H9 (cell line): ENCODE measurements around the gene CAPN8. TPM values are rescaled to one million over a fixed set of nuclear protein-coding genes. Genes with fewer than 3 reads are reported as not detected.

Experiments used
- DNase-seq: peaks from one replicate; pipeline ENCODE4 v3.0.0-alpha.2; 2017
- H2AFZ ChIP-seq: one replicate; pipeline ENCODE4 v1.6.1; 2013; ENCODE audit warnings: mild to moderate bottlenecking, low read length, control low read depth, moderate library complexity
- H2AK5ac ChIP-seq: 2 replicates; pipeline ENCODE4 v1.6.1; 2013; ENCODE audit warnings: low read length, control low read depth, mixed read lengths; ENCODE audit not compliant: insufficient read length
- H2BK120ac ChIP-seq: one replicate; pipeline ENCODE4 v1.6.1; 2013; ENCODE audit warnings: low read depth, mild to moderate bottlenecking, low read length, control low read depth, inconsistent platforms; ENCODE audit not compliant: poor library complexity, severe bottlenecking
- H2BK12ac ChIP-seq: 2 replicates; pipeline ENCODE4 v1.6.1; 2013; ENCODE audit warnings: low read length, control low read depth, mixed read lengths, low read depth; ENCODE audit not compliant: insufficient read length
- H2BK15ac ChIP-seq: 2 replicates; pipeline ENCODE4 v1.6.1; 2013; ENCODE audit warnings: low read depth, low read length, control low read depth
- H2BK20ac ChIP-seq: one replicate; pipeline ENCODE4 v1.6.1; 2013; ENCODE audit warnings: low read depth, mild to moderate bottlenecking, low read length, control low read depth, inconsistent platforms; ENCODE audit not compliant: poor library complexity, severe bottlenecking
- H2BK5ac ChIP-seq: 2 replicates; pipeline ENCODE4 v1.6.1; 2013; ENCODE audit warnings: low read length, control low read depth, mixed read lengths; ENCODE audit not compliant: insufficient read length
- H3K14ac ChIP-seq: 2 replicates; pipeline ENCODE4 v1.6.1; 2013; ENCODE audit warnings: low read length, control low read depth; ENCODE audit not compliant: insufficient read depth
- H3K18ac ChIP-seq: 2 replicates; pipeline ENCODE4 v1.6.1; 2013; ENCODE audit warnings: low read depth, mild to moderate bottlenecking, mixed read lengths, low read length, control low read depth; ENCODE audit not compliant: insufficient read length
- H3K23ac ChIP-seq: 2 replicates; pipeline ENCODE4 v1.6.1; 2013; ENCODE audit warnings: low read length, control low read depth, mixed read lengths, low read depth; ENCODE audit not compliant: insufficient read length
- H3K23me2 ChIP-seq: 2 replicates; pipeline ENCODE4 v1.6.1; 2013; ENCODE audit warnings: low read depth, mild to moderate bottlenecking, mixed read lengths, low read length, control low read depth; ENCODE audit not compliant: insufficient read length, poor library complexity, severe bottlenecking
- H3K27ac ChIP-seq: 2 replicates; pipeline ENCODE4 v1.5.1; 2013; ENCODE audit warnings: low read length, control low read depth, mixed read lengths, low read depth; ENCODE audit not compliant: insufficient read length
- H3K27me3 ChIP-seq: 2 replicates; pipeline ENCODE4 v1.6.1; 2013; ENCODE audit warnings: low read length, control low read depth, inconsistent platforms; ENCODE audit not compliant: insufficient read depth
- H3K4ac ChIP-seq: 2 replicates; pipeline ENCODE4 v1.6.1; 2013; ENCODE audit warnings: low read depth, mild to moderate bottlenecking, control low read depth, inconsistent platforms, low read length, moderate library complexity
- H3K4me1 ChIP-seq: 2 replicates; pipeline ENCODE4 v1.6.1; 2013; ENCODE audit warnings: low read length, control low read depth, inconsistent platforms; ENCODE audit not compliant: insufficient read depth
- H3K4me2 ChIP-seq: 2 replicates; pipeline ENCODE4 v1.6.1; 2013; ENCODE audit warnings: low read length, control low read depth, mixed read lengths; ENCODE audit not compliant: insufficient read length, insufficient read depth
- H3K56ac ChIP-seq: 2 replicates; pipeline ENCODE4 v1.6.1; 2013; ENCODE audit warnings: low read depth, mild to moderate bottlenecking, mixed read lengths, low read length, control low read depth; ENCODE audit not compliant: insufficient read length
- H3K79me1 ChIP-seq: 2 replicates; pipeline ENCODE4 v1.6.1; 2013; ENCODE audit warnings: low read depth, mild to moderate bottlenecking, moderate library complexity, low read length, control low read depth, inconsistent platforms; ENCODE audit not compliant: insufficient read depth, poor library complexity, severe bottlenecking
- H3K79me2 ChIP-seq: 2 replicates; pipeline ENCODE4 v1.6.1; 2013; ENCODE audit warnings: low read length, control low read depth, inconsistent platforms; ENCODE audit not compliant: insufficient read depth
- H3K9ac ChIP-seq: 2 replicates; pipeline ENCODE4 v1.6.1; 2013; ENCODE audit warnings: low read length, control low read depth, mixed read lengths; ENCODE audit not compliant: insufficient read length; ENCODE audit errors: extremely low read depth
- H3K9me3 ChIP-seq: one replicate; pipeline ENCODE4 v1.6.1; 2013; ENCODE audit warnings: low read depth, low read length, inconsistent platforms; ENCODE audit not compliant: control insufficient read depth
- H3T11ph ChIP-seq: one replicate; pipeline ENCODE4 v1.6.1; 2013; ENCODE audit warnings: mild to moderate bottlenecking, low read length, control low read depth, inconsistent platforms
- H4K20me1 ChIP-seq: one replicate; pipeline ENCODE4 v1.6.1; 2013; ENCODE audit not compliant: control insufficient read depth, insufficient read length, insufficient read depth
- H4K5ac ChIP-seq: 2 replicates; pipeline ENCODE4 v1.6.1; 2013; ENCODE audit warnings: low read depth, mild to moderate bottlenecking, mixed read lengths, low read length, control low read depth; ENCODE audit not compliant: insufficient read length
- H4K8ac ChIP-seq: replicated peaks from 2 replicates; pipeline ENCODE4 v1.6.1; 2013; ENCODE audit warnings: low read length, control low read depth, mixed read lengths, low read depth; ENCODE audit not compliant: insufficient read length
- H4K91ac ChIP-seq: 2 replicates; pipeline ENCODE4 v1.6.1; 2013; ENCODE audit warnings: low read depth, mild to moderate bottlenecking, moderate library complexity, mixed read lengths, low read length, control low read depth; ENCODE audit not compliant: insufficient read length
- H3K27ac Mint-ChIP-seq, 3 experiments: 2 replicates in 2 of 3; 3 replicates in 1 of 3; pipeline ENCODE4 v1.8.0; 2020 to 2021; ENCODE audit warnings: mixed read lengths in 3 of 3, mild to moderate bottlenecking in 1 of 3, moderate library complexity in 1 of 3
- H3K27me3 Mint-ChIP-seq: 2 replicates; pipeline ENCODE4 v1.8.0; 2021; ENCODE audit warnings: low read depth, mild to moderate bottlenecking, moderate library complexity, mixed read lengths
- H3K36me3 Mint-ChIP-seq, 3 experiments: 2 replicates in 2 of 3; 3 replicates in 1 of 3; pipeline ENCODE4 v1.8.0; 2020 to 2021; ENCODE audit warnings: low read depth in 3 of 3, mixed read lengths in 3 of 3; ENCODE audit not compliant: insufficient read depth in 1 of 3
- H3K4me1 Mint-ChIP-seq, 2 experiments: 2 replicates each; pipeline ENCODE4 v1.8.0; 2020; ENCODE audit warnings: mixed read lengths in 2 of 2
- H3K4me3 Mint-ChIP-seq, 2 experiments: 2 replicates in 1 of 2; 3 replicates in 1 of 2; pipeline ENCODE4 v1.8.0; 2020 to 2021; ENCODE audit warnings: mild to moderate bottlenecking in 2 of 2, mixed read lengths in 2 of 2, moderate library complexity in 1 of 2
- H3K9me3 Mint-ChIP-seq, 2 experiments: 2 replicates in 1 of 2; 3 replicates in 1 of 2; pipeline ENCODE4 v1.8.0; 2020; ENCODE audit warnings: mild to moderate bottlenecking in 2 of 2, mixed read lengths in 2 of 2, moderate library complexity in 1 of 2
- WGBS: extraction: QIAGEN DNeasy Blood & Tissue Kit; methylation state at CpG from one replicate; pipeline ENCODE4 v1.1.7; 2013; ENCODE audit warnings: missing lambda C conversion rate, low lambda C conversion rate, mixed read lengths; ENCODE audit not compliant: insufficient read length; ENCODE audit errors: extremely low coverage; 5-methylcytosine and 5-hydroxymethylcytosine counted together
- total RNA-seq: library from RNA; stranded (reverse); gene quantifications from 2 replicates; pipeline ENCODE4 v1.2.1, GENCODE V29; 2021
- TF ChIP-seq, protein P1 (sequence below): fragments of 200-600 bp; sonication (generic); conservative IDR thresholded peaks from 3 replicates; pipeline ENCODE4 v1.8.0; 2021; ENCODE audit warnings: antibody characterized with exemption, mild to moderate bottlenecking

Gene CAPN8
- total RNA-seq, 1 experiment from 2014 or later, result not detected

DNA sequence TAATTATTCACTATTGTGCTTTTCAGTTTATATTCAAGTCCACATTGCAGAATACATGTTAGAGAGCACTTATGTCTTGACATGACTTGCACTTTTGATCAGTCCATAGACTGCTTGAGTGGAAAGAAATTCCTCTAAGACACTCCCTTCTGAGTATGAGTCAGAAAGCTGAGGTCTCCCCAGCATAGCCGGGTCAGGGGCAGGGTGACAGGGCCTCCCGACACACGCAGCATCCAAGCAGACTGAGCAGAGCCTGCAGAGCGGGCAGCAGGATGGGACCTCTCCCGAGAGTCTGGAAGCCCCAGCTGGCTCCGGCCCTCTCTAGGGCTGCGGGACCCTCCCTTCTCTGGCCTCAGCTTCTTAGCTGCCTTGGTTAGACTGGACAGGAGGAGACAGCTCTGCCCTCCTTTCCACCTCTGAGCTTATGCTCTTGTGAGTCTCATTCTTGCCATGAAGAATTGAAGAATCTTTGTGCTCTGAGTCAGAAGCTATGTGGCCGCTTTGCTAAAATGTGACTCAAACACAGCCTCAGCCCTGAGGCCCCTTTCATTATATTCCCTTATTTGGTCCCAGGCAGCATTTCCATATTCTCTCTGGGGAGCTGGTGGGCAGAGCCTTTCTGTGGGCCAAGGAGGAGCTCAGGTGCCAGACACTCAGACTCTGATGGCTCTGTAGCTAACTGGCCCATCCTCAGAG, 35.6 kb upstream of the CAPN8 start:
- H4K5ac ChIP-seq, result no peak overlapping the region
- H2BK20ac ChIP-seq, result no peak overlapping the region
- Mint-ChIP-seq H3K4me3 (no peak overlapping the region), H3K36me3 (no peaks in the 10 kb centered on the region), H3K4me1 (peaks cover 19% of the 10 kb centered on the region in 2 experiments), H3K27me3 (peaks cover 2% of the 10 kb centered on the region), H3K27ac (peak overlapping the region in 1 of 3 experiments; percentile 73; a peak in 1 of 7 replicates), H3K9me3 (no peaks in the 10 kb centered on the region; a peak in 1 of 5 replicates)
- TF ChIP-seq, protein P1, sequence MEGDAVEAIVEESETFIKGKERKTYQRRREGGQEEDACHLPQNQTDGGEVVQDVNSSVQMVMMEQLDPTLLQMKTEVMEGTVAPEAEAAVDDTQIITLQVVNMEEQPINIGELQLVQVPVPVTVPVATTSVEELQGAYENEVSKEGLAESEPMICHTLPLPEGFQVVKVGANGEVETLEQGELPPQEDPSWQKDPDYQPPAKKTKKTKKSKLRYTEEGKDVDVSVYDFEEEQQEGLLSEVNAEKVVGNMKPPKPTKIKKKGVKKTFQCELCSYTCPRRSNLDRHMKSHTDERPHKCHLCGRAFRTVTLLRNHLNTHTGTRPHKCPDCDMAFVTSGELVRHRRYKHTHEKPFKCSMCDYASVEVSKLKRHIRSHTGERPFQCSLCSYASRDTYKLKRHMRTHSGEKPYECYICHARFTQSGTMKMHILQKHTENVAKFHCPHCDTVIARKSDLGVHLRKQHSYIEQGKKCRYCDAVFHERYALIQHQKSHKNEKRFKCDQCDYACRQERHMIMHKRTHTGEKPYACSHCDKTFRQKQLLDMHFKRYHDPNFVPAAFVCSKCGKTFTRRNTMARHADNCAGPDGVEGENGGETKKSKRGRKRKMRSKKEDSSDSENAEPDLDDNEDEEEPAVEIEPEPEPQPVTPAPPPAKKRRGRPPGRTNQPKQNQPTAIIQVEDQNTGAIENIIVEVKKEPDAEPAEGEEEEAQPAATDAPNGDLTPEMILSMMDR, result no peak
- H3K23me2 ChIP-seq, result no peaks in the 10 kb centered on the region
- no CpG with 5 or more reads among the region's 8 CpGs for WGBS
- H2BK5ac ChIP-seq, result no peak overlapping the region
- no peak overlapping the region for H4K8ac ChIP-seq
- no peaks in the 10 kb centered on the region for H3K79me1 ChIP-seq
- no peak overlapping the region for H3K9ac ChIP-seq
- H3K56ac ChIP-seq, result no peak overlapping the region
- H3K27ac ChIP-seq, result no peak overlapping the region
- H3K79me2 ChIP-seq, result no peaks in the 10 kb centered on the region
- peak overlapping the region; percentile 49; the same call in 1 of the 2 replicates for H3K14ac ChIP-seq
- H3K23ac ChIP-seq, result no peak overlapping the region
- H2BK120ac ChIP-seq, result no peak overlapping the region
- H2AK5ac ChIP-seq, result no peak overlapping the region
- H3K4ac ChIP-seq, result no peak overlapping the region
- H3K4me2 ChIP-seq, result no peak overlapping the region
- no peak overlapping the region for H3K18ac ChIP-seq
- H3K4me1 ChIP-seq, result no peaks in the 10 kb centered on the region
- H4K20me1 ChIP-seq, result no peaks in the 10 kb centered on the region
- H4K91ac ChIP-seq, result no peak overlapping the region
- H2BK15ac ChIP-seq, result no peak overlapping the region
- H2BK12ac ChIP-seq, result no peak overlapping the region
- H3T11ph ChIP-seq, result no peak overlapping the region
- H2AFZ ChIP-seq, result no peak overlapping the region
- H3K9me3 ChIP-seq, result no peaks in the 10 kb centered on the region
- DNase-seq, result peak; percentile 52
- H3K27me3 ChIP-seq, result no peaks in the 10 kb centered on the region
